Neutrophil (primary cell): ENCODE measurements around the gene ZDHHC15.

Experiments
- H3K27ac ChIP-seq: fragments of 200-600 bp; sonication (generic); 2 replicates; pipeline ENCODE4 v1.5.1; 2016; ENCODE audit warnings: mild to moderate bottlenecking, moderate library complexity
- H3K27me3 ChIP-seq: fragments of 200-600 bp; sonication (generic); 2 replicates; pipeline ENCODE4 v1.6.0; 2016; ENCODE audit warnings: mild to moderate bottlenecking
- H3K36me3 ChIP-seq: fragments of 200-600 bp; sonication (generic); 2 replicates; pipeline ENCODE4 v1.5.1; 2017
- H3K4me1 ChIP-seq, 2 experiments: fragments of 200-600 bp in 1 of 2; sonication (generic) in 1 of 2; 1 replicate in 1 of 2; 2 replicates in 1 of 2; pipeline versions ENCODE4 v1.5.1 to v1.6.1; 2013 to 2016; ENCODE audit warnings: low read depth in 1 of 2, low read length in 1 of 2, mild to moderate bottlenecking in 1 of 2, moderate library complexity in 1 of 2; ENCODE audit not compliant: control insufficient read depth in 1 of 2, insufficient read depth in 1 of 2
- H3K4me3 ChIP-seq, 2 experiments: fragments of 200-600 bp in 1 of 2; sonication (generic) in 1 of 2; 1 replicate in 1 of 2; 2 replicates in 1 of 2; pipeline ENCODE4 v1.5.1; 2013 to 2016; ENCODE audit warnings: low read depth in 1 of 2, low read length in 1 of 2, mild to moderate bottlenecking in 1 of 2, moderate library complexity in 1 of 2
- H3K9me3 ChIP-seq: fragments of 200-600 bp; sonication (generic); 2 replicates; pipeline ENCODE4 v1.5.1; 2016
- TF ChIP-seq, protein P1 (sequence below): fragments of 200-600 bp; sonication (generic); IDR thresholded peaks from 2 replicates; pipeline ENCODE4 v1.5.1; 2016; ENCODE audit warnings: antibody characterized with exemption

The ZDHHC15 gene

DNA sequence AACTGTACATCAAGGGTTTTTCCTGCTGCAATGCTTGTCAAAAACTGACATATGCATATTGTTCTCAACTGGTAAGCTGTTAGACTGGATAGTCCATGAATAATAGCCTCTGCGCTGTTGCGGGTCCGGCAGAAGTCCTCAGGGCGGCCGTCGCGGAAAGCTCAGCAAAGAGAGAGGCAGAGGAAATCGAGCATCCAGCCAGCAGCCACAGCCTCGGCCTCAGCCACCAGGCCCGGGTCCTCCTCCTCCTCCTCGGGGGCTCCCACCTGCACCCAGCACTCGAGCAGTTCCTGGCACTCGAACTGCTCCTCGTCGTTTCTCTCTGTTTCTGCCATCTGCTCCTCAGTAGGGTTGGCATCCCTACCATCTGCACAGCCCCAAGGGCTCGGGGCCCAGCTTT, 195.2 kb downstream of the ZDHHC15 start:
- TF ChIP-seq, protein P1, sequence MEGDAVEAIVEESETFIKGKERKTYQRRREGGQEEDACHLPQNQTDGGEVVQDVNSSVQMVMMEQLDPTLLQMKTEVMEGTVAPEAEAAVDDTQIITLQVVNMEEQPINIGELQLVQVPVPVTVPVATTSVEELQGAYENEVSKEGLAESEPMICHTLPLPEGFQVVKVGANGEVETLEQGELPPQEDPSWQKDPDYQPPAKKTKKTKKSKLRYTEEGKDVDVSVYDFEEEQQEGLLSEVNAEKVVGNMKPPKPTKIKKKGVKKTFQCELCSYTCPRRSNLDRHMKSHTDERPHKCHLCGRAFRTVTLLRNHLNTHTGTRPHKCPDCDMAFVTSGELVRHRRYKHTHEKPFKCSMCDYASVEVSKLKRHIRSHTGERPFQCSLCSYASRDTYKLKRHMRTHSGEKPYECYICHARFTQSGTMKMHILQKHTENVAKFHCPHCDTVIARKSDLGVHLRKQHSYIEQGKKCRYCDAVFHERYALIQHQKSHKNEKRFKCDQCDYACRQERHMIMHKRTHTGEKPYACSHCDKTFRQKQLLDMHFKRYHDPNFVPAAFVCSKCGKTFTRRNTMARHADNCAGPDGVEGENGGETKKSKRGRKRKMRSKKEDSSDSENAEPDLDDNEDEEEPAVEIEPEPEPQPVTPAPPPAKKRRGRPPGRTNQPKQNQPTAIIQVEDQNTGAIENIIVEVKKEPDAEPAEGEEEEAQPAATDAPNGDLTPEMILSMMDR, result no peak
- Histone ChIP-seq H3K9me3 (no peaks in the 10 kb centered on the region), H3K27me3 (no peaks in the 10 kb centered on the region), H3K27ac (no peak overlapping the region), H3K4me1 (no peaks in the 10 kb centered on the region), H3K4me3 (no peak overlapping the region), H3K36me3 (no peaks in the 10 kb centered on the region)
